Dedifferentiated amniotic fluid mesenchymal stem cell (primary cell): ENCODE data around the gene CCT3.
"Not testable (repeated sequence)": the region's sequence is repeated elsewhere in the genome, so short reads cannot be mapped to it uniquely, and the experiment has no call there.

Source experiments
- DNase-seq: peaks from one replicate; pipeline ENCODE4 v3.0.0-alpha.2; 2016; ENCODE audit errors: extremely low spot score

Gene CCT3

GRCh38 chr1:156368889-156369684 is 31.0 kb upstream of the CCT3 start, which contains the start of gene RHBG:
RHBG (plus strand) TSS chr1:156369211; CDS start chr1:156369250, 39 bp downstream.
- no peak for DNase-seq

- no peak for DNase-seq
These were observed 30.1 kb upstream of the CCT3 start for GRCh38 chr1:156368157-156368658.

GRCh38 chr1:156367383-156368156 is 29.5 kb upstream of the CCT3 start:
- no peak for DNase-seq

GRCh38 chr1:156366378-156367166 is 28.5 kb upstream of the CCT3 start:
- DNase-seq = no peak

GRCh38 chr1:156365754-156366153 is 27.7 kb upstream of the CCT3 start:
- DNase-seq = no peak

- DNase-seq = no peak
These were observed 22.4 kb upstream of the CCT3 start for GRCh38 chr1:156360534-156360933.

GRCh38 chr1:156359973-156360372 is 21.9 kb upstream of the CCT3 start:
- DNase-seq = no peak

GRCh38 chr1:156359249-156359648 is 21.2 kb upstream of the CCT3 start:
- DNase-seq = no peak

GRCh38 chr1:156358641-156359040 is 20.5 kb upstream of the CCT3 start:
- DNase-seq = no peak

GRCh38 chr1:156357977-156358376 is 19.9 kb upstream of the CCT3 start:
- DNase-seq = no peak

- no peak for DNase-seq
These were observed 18.9 kb upstream of the CCT3 start for GRCh38 chr1:156356875-156357534.

- no peak for DNase-seq
These were observed 18.3 kb upstream of the CCT3 start for GRCh38 chr1:156356262-156356874.

- not testable (repeated sequence) for DNase-seq
These were observed 14.4 kb upstream of the CCT3 start for GRCh38 chr1:156352481-156352880.

GRCh38 chr1:156347331-156347730 is 9.2 kb upstream of the CCT3 start:
- peak; percentile 84 for DNase-seq

- DNase-seq = peak; percentile 38
These were observed 8.5 kb upstream of the CCT3 start for GRCh38 chr1:156346636-156347035.

GRCh38 chr1:156346035-156346434 is 7.9 kb upstream of the CCT3 start:
- DNase-seq = not testable (repeated sequence)

- DNase-seq = no peak
These were observed 6.3 kb upstream of the CCT3 start for GRCh38 chr1:156344409-156344808.

- DNase-seq = no peak
These were observed 4.3 kb upstream of the CCT3 start for GRCh38 chr1:156342166-156342955.

GRCh38 chr1:156337888-156338179 is 258 bp downstream of the CCT3 start:
- no peak for DNase-seq
